Measurements from ENCODE around the gene FRYL.

FRYL gene

DNA sequence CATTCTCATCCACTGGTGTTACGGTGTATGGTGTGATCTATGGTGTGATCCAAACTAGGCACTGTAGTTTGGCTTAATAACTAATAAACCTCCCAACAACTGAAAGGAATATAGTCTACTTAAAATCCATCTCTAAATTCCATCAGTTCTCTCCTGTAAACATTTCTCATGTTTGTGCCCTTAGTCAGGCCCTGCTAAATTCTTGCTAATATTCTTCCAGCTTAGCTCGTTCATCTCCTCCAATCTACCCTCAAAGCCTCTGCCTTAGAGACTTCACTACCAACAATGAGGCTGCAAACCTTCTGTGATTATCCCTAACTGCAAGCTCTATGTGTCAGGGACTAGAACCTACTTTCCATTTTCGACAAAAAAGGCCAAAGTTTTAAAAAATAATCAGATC is 261.9 kb downstream of the FRYL start:
- FAIRE-seq (no peak), DNase-seq (ENCODE audit: insufficient read length, low spot score) (no peak)
- TF ChIP-seq, protein P1, sequence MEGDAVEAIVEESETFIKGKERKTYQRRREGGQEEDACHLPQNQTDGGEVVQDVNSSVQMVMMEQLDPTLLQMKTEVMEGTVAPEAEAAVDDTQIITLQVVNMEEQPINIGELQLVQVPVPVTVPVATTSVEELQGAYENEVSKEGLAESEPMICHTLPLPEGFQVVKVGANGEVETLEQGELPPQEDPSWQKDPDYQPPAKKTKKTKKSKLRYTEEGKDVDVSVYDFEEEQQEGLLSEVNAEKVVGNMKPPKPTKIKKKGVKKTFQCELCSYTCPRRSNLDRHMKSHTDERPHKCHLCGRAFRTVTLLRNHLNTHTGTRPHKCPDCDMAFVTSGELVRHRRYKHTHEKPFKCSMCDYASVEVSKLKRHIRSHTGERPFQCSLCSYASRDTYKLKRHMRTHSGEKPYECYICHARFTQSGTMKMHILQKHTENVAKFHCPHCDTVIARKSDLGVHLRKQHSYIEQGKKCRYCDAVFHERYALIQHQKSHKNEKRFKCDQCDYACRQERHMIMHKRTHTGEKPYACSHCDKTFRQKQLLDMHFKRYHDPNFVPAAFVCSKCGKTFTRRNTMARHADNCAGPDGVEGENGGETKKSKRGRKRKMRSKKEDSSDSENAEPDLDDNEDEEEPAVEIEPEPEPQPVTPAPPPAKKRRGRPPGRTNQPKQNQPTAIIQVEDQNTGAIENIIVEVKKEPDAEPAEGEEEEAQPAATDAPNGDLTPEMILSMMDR (IDR thresholded peaks at IDR 0.05; ENCODE audit: insufficient read depth, missing control alignments) = no peak

DNA sequence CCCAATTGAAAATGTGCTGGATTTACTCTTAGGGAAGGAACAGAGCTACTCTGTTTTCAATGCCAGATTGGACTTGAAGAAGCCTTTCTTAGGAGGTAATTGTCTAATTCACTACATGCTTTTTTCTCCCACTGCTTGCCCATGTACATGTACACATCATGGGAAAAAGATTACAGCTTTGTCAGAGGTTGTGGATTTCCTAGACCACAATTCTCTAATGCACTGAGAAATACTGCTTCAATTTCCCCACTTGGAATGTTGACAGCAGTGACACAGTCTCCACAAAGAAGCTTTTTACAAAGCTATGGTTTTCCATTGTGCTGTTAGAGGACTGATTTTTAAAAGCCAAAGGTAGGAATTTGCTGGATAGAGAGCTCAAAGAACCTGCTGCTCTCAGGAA is 270.5 kb downstream of the FRYL start:
- TF ChIP-seq, protein P1 (IDR thresholded peaks at IDR 0.05; ENCODE audit: insufficient read depth, missing control alignments) = no peak
- DNase-seq (ENCODE audit: insufficient read length, low spot score) = no peak
- FAIRE-seq = no peak

GRCh38 chr4:48506716-48507115 is 273.4 kb downstream of the FRYL start:
- DNase-seq (ENCODE audit: insufficient read length, low spot score) = no peak
- TF ChIP-seq, protein P1 (IDR thresholded peaks at IDR 0.05; ENCODE audit: insufficient read depth, missing control alignments) = no peak
- FAIRE-seq = no peak

GRCh38 chr4:48504352-48504751 is 275.7 kb downstream of the FRYL start:
- TF ChIP-seq, protein P1 (IDR thresholded peaks at IDR 0.05; ENCODE audit: insufficient read depth, missing control alignments) = no peak
- DNase-seq (ENCODE audit: insufficient read length, low spot score) (no peak), FAIRE-seq (no peak)

GRCh38 chr4:48504026-48504330 is 276.1 kb downstream of the FRYL start:
- FAIRE-seq (no peak), DNase-seq (ENCODE audit: insufficient read length, low spot score) (no peak)
- TF ChIP-seq, protein P1 (IDR thresholded peaks at IDR 0.05; ENCODE audit: insufficient read depth, missing control alignments) = no peak

- FAIRE-seq (no peak), DNase-seq (ENCODE audit: insufficient read length, low spot score) (no peak)
- TF ChIP-seq, protein P1 (IDR thresholded peaks at IDR 0.05; ENCODE audit: insufficient read depth, missing control alignments) = no peak
These were observed 276.6 kb downstream of the FRYL start for GRCh38 chr4:48503233-48504025.

DNA sequence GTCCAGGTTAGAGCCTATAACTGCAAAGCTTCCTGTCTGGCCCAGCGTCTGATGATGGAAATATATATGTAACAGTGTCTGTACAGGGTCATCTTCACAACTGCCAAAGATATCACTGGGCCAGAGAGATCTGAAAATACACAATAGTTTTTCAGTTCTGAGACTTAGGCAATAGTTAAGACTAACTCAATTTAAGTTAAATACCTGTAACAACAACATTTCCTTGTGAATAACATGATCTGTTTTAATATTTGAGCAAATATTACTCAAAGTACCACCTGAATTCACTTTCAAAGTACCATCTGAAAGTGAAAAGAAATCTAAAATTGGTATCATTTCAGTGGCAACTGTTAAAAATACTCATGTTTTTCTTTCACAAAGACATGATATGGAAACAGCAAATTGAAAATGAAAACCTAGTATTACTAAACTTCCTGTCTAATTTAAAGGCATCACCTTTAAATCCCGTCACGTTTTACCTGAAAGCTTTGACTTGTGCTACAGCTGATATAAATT is 280.5 kb downstream of the FRYL start:
- FAIRE-seq = no peak
- TF ChIP-seq, protein P1 (IDR thresholded peaks at IDR 0.05; ENCODE audit: insufficient read depth, missing control alignments) = no peak

More for the DNA sequence above, 280.5 kb downstream of the FRYL start:
- DNase-seq (ENCODE audit: insufficient read length, low spot score) = no peak
